Thoracic aorta (tissue), 2 donors: ENCODE results near the gene ARID3A. TPM values are rescaled to one million over a fixed set of nuclear protein-coding genes. Genes with fewer than 3 reads are reported as not detected.
"Not testable (repeated sequence)": the region's sequence is repeated elsewhere in the genome, so short reads cannot be mapped to it uniquely, and the experiment has no call there.

Source experiments
- ATAC-seq: fragments of 150-250 bp; one replicate; pipeline ENCODE4 v1.8.0; 2017; ENCODE audit warnings: low read depth; ENCODE audit not compliant: insufficient number of reproducible peaks, low FRiP score
- DNase-seq: peaks from one replicate; pipeline ENCODE4 v3.0.0-alpha.2; 2020; ENCODE audit warnings: low spot score
- H3K27ac ChIP-seq, 2 donors: fragments of 200-600 bp; sonication (generic); 1 replicate in 1 of 2; 2 replicates in 1 of 2; pipeline ENCODE4 v1.5.1; 2016; ENCODE audit warnings: mild to moderate bottlenecking in 2 of 2, moderate library complexity in 2 of 2
- H3K27me3 ChIP-seq: fragments of 200-600 bp; sonication (generic); replicated peaks from 2 replicates; pipeline ENCODE4 v1.6.0; 2016; ENCODE audit warnings: mild to moderate bottlenecking; ENCODE audit not compliant: insufficient read depth
- H3K36me3 ChIP-seq: fragments of 200-600 bp; sonication (generic); one replicate; pipeline ENCODE4 v1.5.1; 2016
- H3K4me1 ChIP-seq, 2 donors: fragments of 200-600 bp; sonication (generic); 1 replicate in 1 of 2; 2 replicates in 1 of 2; pipeline versions ENCODE4 v1.5.1 to v1.6.0; 2016; ENCODE audit warnings: low read depth in 2 of 2, mild to moderate bottlenecking in 1 of 2; ENCODE audit not compliant: control insufficient read depth in 1 of 2
- H3K4me3 ChIP-seq: fragments of 200-600 bp; sonication (generic); 2 replicates; pipeline ENCODE4 v1.5.1; 2016; ENCODE audit warnings: mild to moderate bottlenecking
- H3K9me3 ChIP-seq: fragments of 200-600 bp; sonication (generic); 2 replicates; pipeline ENCODE4 v1.5.1; 2016
- CTCF ChIP-seq: fragments of 200-600 bp; sonication (generic); IDR thresholded peaks from one replicate; pipeline ENCODE4 v1.5.1; 2019; ENCODE audit warnings: antibody characterized with exemption
- total RNA-seq, 2 donors: library from RNA; depleted of rRNA; stranded (reverse); fragments of >200 nt; gene quantifications; one replicate each; pipeline versions ENCODE4 v1.1.0 to v1.2.3, GENCODE V29; 2016

Gene ARID3A
- total RNA-seq, 2 donors from 2014 or later: 3.3 to 11.2 TPM

GRCh38 chr19:889662-890295 lies 36.1 kb upstream of the ARID3A start:
- H3K27ac ChIP-seq: no peak overlapping the region
- peaks cover 4 to 14% of the 10 kb centered on the region in 2 donors for H3K4me1 ChIP-seq
- H3K36me3 ChIP-seq: peaks cover 30% of the 10 kb centered on the region
- ATAC-seq: no peak
- H3K4me3 ChIP-seq: no peak overlapping the region
- no peaks in the 10 kb centered on the region for H3K9me3 ChIP-seq
- no peak for DNase-seq
- TF ChIP-seq CTCF: no peak
- no peaks in the 10 kb centered on the region for H3K27me3 ChIP-seq

- no peak overlapping the region for H3K4me3 ChIP-seq
- DNase-seq (no peak), ATAC-seq (no peak)
- TF ChIP-seq CTCF: no peak
- H3K4me1 ChIP-seq: peaks cover 4 to 14% of the 10 kb centered on the region in 2 donors
- H3K9me3 ChIP-seq: no peaks in the 10 kb centered on the region
- no peaks in the 10 kb centered on the region for H3K27me3 ChIP-seq
- H3K27ac ChIP-seq: no peak overlapping the region
- peaks cover 25% of the 10 kb centered on the region for H3K36me3 ChIP-seq
Measured at GRCh38 chr19:890831-891230, 35.0 kb upstream of the ARID3A start.

- not testable (repeated sequence) for ATAC-seq, H3K27ac ChIP-seq, H3K9me3 ChIP-seq, H3K27me3 ChIP-seq, DNase-seq
- Histone ChIP-seq H3K36me3 (peaks cover 17% of the 10 kb centered on the region), H3K4me3 (peak overlapping the region; percentile 90), H3K4me1 (peaks cover 4 to 14% of the 10 kb centered on the region in 2 donors)
Measured at GRCh38 chr19:891421-892200, 34.2 kb upstream of the ARID3A start.

- peak overlapping the region; percentile 90 for H3K4me3 ChIP-seq
- H3K4me1 ChIP-seq: peaks cover 4 to 14% of the 10 kb centered on the region in 2 donors
- TF ChIP-seq CTCF: no peak
- H3K27me3 ChIP-seq: no peaks in the 10 kb centered on the region
- peak overlapping the region; percentile 61 to 91 for H3K27ac ChIP-seq
- DNase-seq (no peak), ATAC-seq (no peak)
- H3K36me3 ChIP-seq: peaks cover 12% of the 10 kb centered on the region
- H3K9me3 ChIP-seq: no peaks in the 10 kb centered on the region
Measured at GRCh38 chr19:892243-892893, 33.5 kb upstream of the ARID3A start.

- Histone ChIP-seq H3K4me1 (peaks cover 4 to 14% of the 10 kb centered on the region in 2 donors), H3K36me3 (peaks cover 12% of the 10 kb centered on the region), H3K4me3 (peak within 1 kb of the TSS; percentile 90), H3K27ac (peak within 1 kb of the TSS; percentile 61 to 91), H3K9me3 (no peaks in the 10 kb centered on the region), H3K27me3 (no peaks in the 10 kb centered on the region)
- ATAC-seq (peak; percentile 83), DNase-seq (peak; percentile 64)
- TF ChIP-seq CTCF: no peak
Measured at GRCh38 chr19:892894-893689, 32.7 kb upstream of the ARID3A start, which contains the start of the genes MED16 and RNU6-9. TSS of gene MED16 (minus strand) at chr19:893187. CDS start at chr19:891131, 2,056 bp downstream. TSS of gene RNU6-9 (plus strand) at chr19:893484.
